Head of caudate nucleus (tissue), 42 donors: ENCODE results near the gene NEK1.
"Not testable (repeated sequence)": the region's sequence is repeated elsewhere in the genome, so short reads cannot be mapped to it uniquely, and the experiment has no call there.

Experiments
- DNase-seq, 42 donors: peaks; one replicate each; pipeline versions ENCODE4 v3.0.0 to v3.0.0-alpha.2; 2020 to 2021; ENCODE audit warnings: mixed read lengths in 7 of 42
- intact Hi-C: fragments of 100-400 bp; cut with DNase I; formaldehyde crosslinking; loops from one replicate; pipeline ENCODE4 v1.15.0; 2022

Gene NEK1

GRCh38 chr4:169446824-169447223, 165.6 kb downstream of the NEK1 start:
- DNase-seq, result no peak
- intact Hi-C loops, result no loop called here

- intact Hi-C loops, result no loop called here
- no peak for DNase-seq
Observed at GRCh38 chr4:169443748-169444147, 168.6 kb downstream of the NEK1 start.

- intact Hi-C loops, result no loop called here
- DNase-seq, result peak in 4 of 42 donors; percentile 2 to 34 (median 27)
Observed at GRCh38 chr4:169440446-169440845, 171.9 kb downstream of the NEK1 start.

- intact Hi-C loops, result no loop called here
- peak in 1 of 42 donors; percentile 16 for DNase-seq
Observed at GRCh38 chr4:169439244-169439643, 173.1 kb downstream of the NEK1 start.

GRCh38 chr4:169438057-169438480, 174.3 kb downstream of the NEK1 start:
- intact Hi-C loops, result no loop called here
- no peak for DNase-seq

- no peak for DNase-seq
- intact Hi-C loops, result no loop called here
Observed at GRCh38 chr4:169437299-169438047, 174.9 kb downstream of the NEK1 start.

- intact Hi-C loops, result no loop called here
- no peak for DNase-seq
Observed at GRCh38 chr4:169436734-169437133, 175.6 kb downstream of the NEK1 start.

- intact Hi-C loops, result no loop called here
- no peak for DNase-seq
Observed at GRCh38 chr4:169428376-169428775, 184.0 kb downstream of the NEK1 start.

- intact Hi-C loops, DNase-seq: not testable (repeated sequence)
Observed at GRCh38 chr4:169427727-169428126, 184.7 kb downstream of the NEK1 start.

- intact Hi-C loops, result no loop called here
- DNase-seq, result no peak
Observed at GRCh38 chr4:169420291-169420690, 192.1 kb downstream of the NEK1 start.

- no peak for DNase-seq
- intact Hi-C loops, result no loop called here
Observed at GRCh38 chr4:169418846-169419245, 193.5 kb downstream of the NEK1 start.

- DNase-seq, result no peak
- intact Hi-C loops, result no loop called here
Observed at GRCh38 chr4:169417629-169418282, 194.6 kb downstream of the NEK1 start.

- peak in 3 of 42 donors; percentile 30 to 42 (median 40) for DNase-seq
- intact Hi-C loops, result no loop called here
Observed at GRCh38 chr4:169416997-169417396, 195.4 kb downstream of the NEK1 start.

- DNase-seq, result no peak
- intact Hi-C loops, result no loop called here
Observed at GRCh38 chr4:169416461-169416860, 195.9 kb downstream of the NEK1 start.

GRCh38 chr4:169414913-169415312, 197.5 kb downstream of the NEK1 start:
- no peak for DNase-seq
- intact Hi-C loops, result no loop called here

GRCh38 chr4:169412046-169412445, 200.3 kb downstream of the NEK1 start:
- intact Hi-C loops, result no loop called here
- no peak for DNase-seq

GRCh38 chr4:169410839-169411770, 201.3 kb downstream of the NEK1 start:
- DNase-seq, result peak in 5 of 42 donors; percentile 16 to 47 (median 30)
- intact Hi-C loops, result no loop called here

GRCh38 chr4:169407217-169407845, 205.1 kb downstream of the NEK1 start:
- intact Hi-C loops, result no loop called here
- DNase-seq, result no peak

- intact Hi-C loops, result no loop called here
Observed at GRCh38 chr4:169404960-169405359, 207.4 kb downstream of the NEK1 start.

More at GRCh38 chr4:169404960-169405359, 207.4 kb downstream of the NEK1 start:
- DNase-seq, result no peak
